ENCODE results near the gene PSD. TPM values are rescaled to one million over a fixed set of nuclear protein-coding genes. Genes with fewer than 3 reads are reported as not detected.
A peak's percentile ranks its signal among the peaks of the same experiment; 100 is the strongest.

The PSD gene
- total and polyA plus RNA-seq, 2 donors from 2014 or later = 1.2 to 2.2 TPM

DNA sequence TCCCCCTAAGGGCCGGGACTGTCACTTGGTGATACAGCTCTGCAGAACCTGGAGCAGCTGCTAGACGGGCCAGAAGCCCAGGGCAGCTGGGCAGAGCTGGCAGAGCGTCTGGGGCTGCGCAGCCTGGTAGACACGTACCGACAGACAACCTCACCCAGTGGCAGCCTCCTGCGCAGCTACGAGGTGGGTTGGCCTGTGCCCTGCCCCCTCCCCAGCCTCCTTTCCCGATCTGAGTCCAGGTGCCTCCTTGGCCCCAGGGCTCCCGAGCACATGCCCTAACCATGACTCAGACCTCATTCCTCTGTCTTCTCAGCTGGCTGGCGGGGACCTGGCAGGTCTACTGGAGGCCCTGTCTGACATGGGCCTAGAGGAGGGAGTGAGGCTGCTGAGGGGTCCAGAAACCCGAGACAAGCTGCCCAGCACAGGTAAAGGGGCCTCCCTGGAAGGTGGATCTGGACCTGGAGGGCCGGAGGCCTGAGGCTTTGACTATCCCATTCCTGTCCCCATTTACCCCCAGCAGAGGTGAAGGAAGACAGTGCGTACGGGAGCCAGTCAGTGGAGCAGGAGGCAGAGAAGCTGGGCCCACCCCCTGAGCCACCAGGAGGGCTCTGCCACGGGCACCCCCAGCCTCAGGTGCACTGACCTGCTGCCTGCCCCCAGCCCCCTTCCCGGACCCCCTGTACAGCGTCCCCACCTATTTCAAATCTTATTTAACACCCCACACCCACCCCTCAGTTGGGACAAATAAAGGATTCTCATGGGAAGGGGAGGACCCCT is 16.7 kb downstream of the PSD start:
- H3K9ac ChIP-seq (ENCODE audit: low read length in 3 of 3) = no peak overlapping the region
- no peaks in the 10 kb centered on the region for H3K27me3 ChIP-seq (ENCODE audit: control insufficient read depth, insufficient read depth, low read length)
- peaks cover 0 to 4% (median 1%) of the 10 kb centered on the region in 3 donors for H3K4me1 ChIP-seq (ENCODE audit: control insufficient read depth in 2 of 3, insufficient read depth in 2 of 3, low read depth in 1 of 3, low read length in 3 of 3)
- no peak overlapping the region for H3K27ac ChIP-seq (ENCODE audit: low read depth in 2 of 2, low read length in 2 of 2)
- peaks cover 0 to 5% (median 0%) of the 10 kb centered on the region in 3 donors for H3K36me3 ChIP-seq (ENCODE audit: control insufficient read depth in 2 of 3, insufficient read depth in 3 of 3, low read length in 3 of 3)
- FAIRE-seq (no peak), DNase-seq (peak in 2 of 5 donors; percentile 37 to 73)
- H3K4me3 ChIP-seq (ENCODE audit: low read length in 3 of 3) = no peak overlapping the region
- TF ChIP-seq, protein P1, sequence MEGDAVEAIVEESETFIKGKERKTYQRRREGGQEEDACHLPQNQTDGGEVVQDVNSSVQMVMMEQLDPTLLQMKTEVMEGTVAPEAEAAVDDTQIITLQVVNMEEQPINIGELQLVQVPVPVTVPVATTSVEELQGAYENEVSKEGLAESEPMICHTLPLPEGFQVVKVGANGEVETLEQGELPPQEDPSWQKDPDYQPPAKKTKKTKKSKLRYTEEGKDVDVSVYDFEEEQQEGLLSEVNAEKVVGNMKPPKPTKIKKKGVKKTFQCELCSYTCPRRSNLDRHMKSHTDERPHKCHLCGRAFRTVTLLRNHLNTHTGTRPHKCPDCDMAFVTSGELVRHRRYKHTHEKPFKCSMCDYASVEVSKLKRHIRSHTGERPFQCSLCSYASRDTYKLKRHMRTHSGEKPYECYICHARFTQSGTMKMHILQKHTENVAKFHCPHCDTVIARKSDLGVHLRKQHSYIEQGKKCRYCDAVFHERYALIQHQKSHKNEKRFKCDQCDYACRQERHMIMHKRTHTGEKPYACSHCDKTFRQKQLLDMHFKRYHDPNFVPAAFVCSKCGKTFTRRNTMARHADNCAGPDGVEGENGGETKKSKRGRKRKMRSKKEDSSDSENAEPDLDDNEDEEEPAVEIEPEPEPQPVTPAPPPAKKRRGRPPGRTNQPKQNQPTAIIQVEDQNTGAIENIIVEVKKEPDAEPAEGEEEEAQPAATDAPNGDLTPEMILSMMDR (IDR thresholded peaks at IDR 0.05; ENCODE audit: borderline replicate concordance, extremely low read depth, insufficient read depth) = no peak
- intact Hi-C loops (cut with DNase I) = no loop called here
- H3K9me3 ChIP-seq (ENCODE audit: control insufficient read depth in 2 of 3, insufficient read depth in 1 of 3, low read length in 3 of 3) = no peaks in the 10 kb centered on the region

DNA sequence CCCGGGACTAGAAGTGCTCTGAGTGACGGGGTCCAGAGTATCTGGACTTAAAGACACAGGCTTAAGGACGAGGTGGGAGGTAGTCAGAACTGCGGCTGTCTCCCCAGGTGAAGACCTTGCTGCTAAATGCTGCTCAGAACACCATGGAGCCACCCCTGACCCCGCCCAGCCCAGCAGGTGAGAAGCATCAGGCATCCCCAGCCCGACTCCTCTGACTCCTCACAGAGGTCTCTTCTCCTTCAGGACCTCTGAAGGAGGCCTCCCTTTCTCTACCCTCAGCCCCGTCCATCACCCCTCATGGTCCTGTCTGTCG is 17.3 kb downstream of the PSD start:
- FAIRE-seq = no peak
- Histone ChIP-seq H3K36me3 (ENCODE audit: control insufficient read depth in 2 of 3, insufficient read depth in 3 of 3, low read length in 3 of 3) (peaks cover 0 to 5% (median 0%) of the 10 kb centered on the region in 3 donors), H3K27me3 (ENCODE audit: control insufficient read depth, insufficient read depth, low read length) (no peaks in the 10 kb centered on the region), H3K9ac (ENCODE audit: low read length in 3 of 3) (no peak overlapping the region), H3K4me1 (ENCODE audit: control insufficient read depth in 2 of 3, insufficient read depth in 2 of 3, low read depth in 1 of 3, low read length in 3 of 3) (peaks cover 0 to 9% (median 8%) of the 10 kb centered on the region in 3 donors), H3K9me3 (ENCODE audit: control insufficient read depth in 2 of 3, insufficient read depth in 1 of 3, low read length in 3 of 3) (no peaks in the 10 kb centered on the region), H3K4me3 (ENCODE audit: low read length in 3 of 3) (no peak overlapping the region), H3K27ac (ENCODE audit: low read depth in 2 of 2, low read length in 2 of 2) (no peak overlapping the region)
- TF ChIP-seq, protein P1 (IDR thresholded peaks at IDR 0.05; ENCODE audit: borderline replicate concordance, extremely low read depth, insufficient read depth) = no peak
- intact Hi-C loops (cut with DNase I) = no loop called here
- no peak for DNase-seq

DNA sequence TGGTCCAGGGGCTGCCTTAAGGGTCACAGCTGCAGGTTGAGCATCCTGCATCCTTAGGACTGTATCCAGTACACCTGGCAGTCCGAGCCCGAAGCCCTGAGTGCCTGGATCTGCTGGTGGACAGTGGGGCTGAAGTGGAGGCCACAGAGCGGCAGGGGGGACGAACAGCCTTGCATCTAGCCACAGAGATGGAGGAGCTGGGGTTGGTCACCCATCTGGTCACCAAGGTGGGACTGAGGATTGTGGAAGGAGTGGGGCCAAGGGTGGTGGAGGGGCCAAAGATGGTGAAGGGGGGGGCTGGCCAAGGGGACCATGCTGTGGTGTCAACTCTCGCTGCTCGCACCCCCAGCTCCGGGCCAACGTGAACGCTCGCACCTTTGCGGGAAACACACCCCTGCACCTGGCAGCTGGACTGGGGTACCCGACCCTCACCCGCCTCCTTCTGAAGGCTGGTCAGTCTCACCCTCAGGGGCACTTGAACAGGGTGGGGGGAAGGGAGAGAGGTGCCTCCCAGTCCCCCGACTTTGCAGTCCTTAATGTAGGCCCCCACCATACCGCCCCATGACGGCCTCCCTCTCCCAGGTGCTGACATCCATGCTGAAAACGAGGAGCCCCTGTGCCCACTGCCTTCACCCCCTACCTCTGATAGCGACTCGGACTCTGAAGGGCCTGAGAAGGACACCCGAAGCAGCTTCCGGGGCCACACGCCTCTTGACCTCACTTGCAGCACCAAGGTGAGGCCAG is 17.8 kb downstream of the PSD start:
- Histone ChIP-seq H3K36me3 (ENCODE audit: control insufficient read depth in 2 of 3, insufficient read depth in 3 of 3, low read length in 3 of 3) (peaks cover 0 to 5% (median 0%) of the 10 kb centered on the region in 3 donors), H3K4me3 (ENCODE audit: low read length in 3 of 3) (no peak overlapping the region), H3K4me1 (ENCODE audit: control insufficient read depth in 2 of 3, insufficient read depth in 2 of 3, low read depth in 1 of 3, low read length in 3 of 3) (peaks cover 0 to 13% (median 10%) of the 10 kb centered on the region in 3 donors), H3K27ac (ENCODE audit: low read depth in 2 of 2, low read length in 2 of 2) (no peak overlapping the region), H3K9ac (ENCODE audit: low read length in 3 of 3) (no peak overlapping the region), H3K27me3 (ENCODE audit: control insufficient read depth, insufficient read depth, low read length) (no peaks in the 10 kb centered on the region), H3K9me3 (ENCODE audit: control insufficient read depth in 2 of 3, insufficient read depth in 1 of 3, low read length in 3 of 3) (no peaks in the 10 kb centered on the region)
- peak in 2 of 5 donors; percentile 55 to 82 for DNase-seq
- FAIRE-seq = no peak
- intact Hi-C loops (cut with DNase I) = no loop called here
- TF ChIP-seq, protein P1 (IDR thresholded peaks at IDR 0.05; ENCODE audit: borderline replicate concordance, extremely low read depth, insufficient read depth) = no peak

All from kidney (tissue), 14 donors.